Stimulated activated naive CD8-positive, alpha-beta T cell treated with anti-CD3 and anti-CD28 coated beads, Interleukin-15, amount 100 ng/mL, for 72 hours (primary cell): Measurements from ENCODE around the gene OCA2.
A peak's percentile ranks its signal among the peaks of the same experiment; 100 is the strongest.
"Not testable (repeated sequence)": the region's sequence is repeated elsewhere in the genome, so short reads cannot be mapped to it uniquely, and the experiment has no call there.

Experiments used
- ATAC-seq: fragments of 150-1000 bp; cut with Tn5 transposase; 2 replicates; pipeline ENCODE4 v1.10.0; 2021; ENCODE audit warnings: mild to moderate bottlenecking, moderate library complexity
- DNase-seq, 2 donors: peaks; one replicate each; pipeline ENCODE4 v3.0.0; 2021 to 2022
- H3K27ac Mint-ChIP-seq, 2 donors: one replicate each; pipeline ENCODE4 v1.8.0; 2022; ENCODE audit warnings: mild to moderate bottlenecking in 2 of 2, mixed read lengths in 2 of 2, moderate library complexity in 2 of 2
- H3K27me3 Mint-ChIP-seq: one replicate; pipeline ENCODE4 v1.8.0; 2022; ENCODE audit warnings: mixed read lengths
- H3K4me1 Mint-ChIP-seq: one replicate; pipeline ENCODE4 v1.8.0; 2022; ENCODE audit warnings: mild to moderate bottlenecking, mixed read lengths
- H3K4me3 Mint-ChIP-seq, 2 donors: one replicate each; pipeline ENCODE4 v1.8.0; 2022; ENCODE audit warnings: mild to moderate bottlenecking in 2 of 2, mixed read lengths in 2 of 2, moderate library complexity in 1 of 2
- H3K9me3 Mint-ChIP-seq, 2 donors: one replicate each; pipeline ENCODE4 v1.8.0; 2022; ENCODE audit warnings: mixed read lengths in 2 of 2

The OCA2 gene

DNA sequence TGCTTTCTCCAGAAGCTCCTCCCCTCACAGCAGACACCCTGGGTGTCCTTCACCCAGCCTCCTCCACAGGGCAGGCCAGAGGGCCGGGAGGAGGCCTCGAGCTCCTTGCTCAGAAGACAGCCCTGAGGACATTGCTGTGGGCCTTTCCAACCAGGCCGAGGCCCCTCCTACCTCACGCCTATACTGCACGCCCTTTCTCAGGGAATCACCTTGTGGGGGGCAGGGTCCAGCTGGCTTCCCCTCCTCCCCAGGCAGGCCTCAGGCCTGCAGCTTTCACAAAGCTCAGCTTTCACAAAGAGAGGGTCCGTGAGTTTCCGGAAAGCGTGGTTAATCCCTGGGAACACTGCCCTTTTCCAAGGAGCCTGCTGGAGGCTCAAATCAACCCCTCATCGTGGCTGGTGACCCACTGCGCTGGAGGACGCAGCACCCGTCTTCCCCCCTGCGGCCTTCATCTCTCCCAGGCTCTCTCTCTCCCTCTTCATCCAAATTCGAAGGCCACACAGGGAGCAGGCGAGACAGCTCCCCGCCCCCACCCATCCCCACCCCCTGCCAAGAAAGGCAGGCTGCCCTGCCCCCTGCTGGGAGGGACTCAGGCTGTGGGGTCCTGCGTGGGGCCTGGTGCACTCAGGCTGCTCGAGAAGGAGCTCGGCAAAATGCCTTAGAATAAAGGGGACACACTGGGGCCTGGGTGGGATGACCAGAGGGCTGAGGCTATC, 79.4 kb downstream of the OCA2 start:
- Mint-ChIP-seq H3K4me3 (no peak overlapping the region), H3K4me1 (no peaks in the 10 kb centered on the region), H3K27me3 (peaks cover 20% of the 10 kb centered on the region), H3K27ac (no peak overlapping the region), H3K9me3 (no peaks in the 10 kb centered on the region)
- ATAC-seq (no peak), DNase-seq (no peak)

DNA sequence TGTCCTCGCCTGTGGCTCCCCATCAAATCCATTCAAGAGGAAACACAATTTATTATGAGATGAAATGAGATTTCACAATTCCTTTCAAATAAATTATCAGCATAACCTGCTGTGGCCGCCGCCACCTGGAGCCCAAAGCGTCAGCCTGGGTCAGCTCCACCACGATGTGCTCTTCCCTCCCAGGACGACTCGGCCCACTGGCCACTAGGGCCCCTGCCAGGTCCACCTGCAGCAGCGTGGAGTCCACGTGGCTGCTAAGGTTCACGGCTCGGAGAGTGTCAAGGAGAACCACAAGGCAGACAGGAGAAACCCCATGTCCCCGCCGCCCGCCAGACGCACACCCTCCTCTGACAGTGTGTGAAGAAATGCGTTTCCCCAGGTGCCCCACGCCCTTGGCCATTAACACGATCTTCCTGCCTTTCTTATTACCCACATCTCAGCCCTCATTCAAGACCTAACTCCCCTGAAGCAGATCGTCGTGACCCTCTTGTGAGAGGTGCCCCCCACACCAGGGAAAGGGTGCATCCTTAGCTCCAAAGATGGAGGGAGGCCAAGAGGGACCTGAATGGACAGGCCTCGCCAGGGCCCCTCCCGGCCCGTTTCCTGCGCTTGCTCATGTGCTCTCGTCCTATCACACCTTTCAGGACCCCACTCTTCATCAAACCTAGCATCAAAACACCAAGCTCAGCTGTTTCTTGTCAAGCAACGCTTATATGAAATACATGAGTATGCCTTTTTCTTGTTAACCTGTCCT, 80.6 kb downstream of the OCA2 start:
- ATAC-seq: no peak

DNA sequence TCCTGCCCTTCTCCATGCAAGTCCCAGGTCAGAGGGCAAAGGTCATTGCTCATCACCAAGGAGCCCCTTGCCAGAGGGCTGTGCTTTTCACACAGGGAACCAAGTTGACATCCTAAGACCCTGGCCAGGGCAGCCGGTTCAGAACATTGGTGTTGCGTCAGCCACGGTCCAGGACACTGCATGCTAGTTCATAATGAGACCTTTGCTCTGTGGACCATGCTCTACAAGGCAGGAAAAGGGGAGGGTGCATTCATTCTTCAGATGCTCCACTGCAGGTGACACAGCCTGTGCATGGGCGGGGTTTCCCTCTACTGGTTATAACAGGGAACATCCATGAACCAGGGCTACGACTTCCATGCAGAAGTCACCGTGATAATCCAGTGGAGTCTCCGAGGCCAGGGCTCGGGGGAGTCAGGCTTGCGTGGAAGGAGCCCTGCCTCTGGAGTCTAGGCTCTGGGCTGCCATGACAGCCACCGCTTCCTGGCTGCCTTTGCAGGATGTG, 81.6 kb downstream of the OCA2 start:
- DNase-seq: no peak
- H3K9me3 Mint-ChIP-seq: no peaks in the 10 kb centered on the region
- H3K27me3 Mint-ChIP-seq: peaks cover 10% of the 10 kb centered on the region
- H3K27ac Mint-ChIP-seq: no peak overlapping the region
- no peak overlapping the region for H3K4me3 Mint-ChIP-seq
- ATAC-seq: no peak
- no peaks in the 10 kb centered on the region for H3K4me1 Mint-ChIP-seq

More for the DNA sequence above, 80.6 kb downstream of the OCA2 start:
- no peak overlapping the region for H3K27ac Mint-ChIP-seq
- H3K4me3 Mint-ChIP-seq: no peak overlapping the region
- no peaks in the 10 kb centered on the region for H3K4me1 Mint-ChIP-seq
- no peaks in the 10 kb centered on the region for H3K9me3 Mint-ChIP-seq
- DNase-seq: no peak
- peaks cover 13% of the 10 kb centered on the region for H3K27me3 Mint-ChIP-seq

- ATAC-seq (no peak), DNase-seq (no peak)
- H3K27me3 Mint-ChIP-seq: peaks cover 10% of the 10 kb centered on the region
- no peaks in the 10 kb centered on the region for H3K4me1 Mint-ChIP-seq
- no peak overlapping the region for H3K4me3 Mint-ChIP-seq
- H3K27ac Mint-ChIP-seq: no peak overlapping the region
- H3K9me3 Mint-ChIP-seq: no peaks in the 10 kb centered on the region
Measured at GRCh38 chr15:28015855-28016254, 83.3 kb downstream of the OCA2 start.

- Mint-ChIP-seq H3K27ac (peak overlapping the region in 1 of 2 donors; percentile 7), H3K9me3 (no peaks in the 10 kb centered on the region), H3K4me1 (no peaks in the 10 kb centered on the region), H3K4me3 (no peak overlapping the region), H3K27me3 (peaks cover 10% of the 10 kb centered on the region)
- no peak for DNase-seq
- no peak for ATAC-seq
Measured at GRCh38 chr15:28014623-28015200, 84.4 kb downstream of the OCA2 start.

GRCh38 chr15:28013976-28014375, 85.1 kb downstream of the OCA2 start:
- ATAC-seq (no peak), DNase-seq (no peak)
- Mint-ChIP-seq H3K4me1 (no peaks in the 10 kb centered on the region), H3K27me3 (peaks cover 8% of the 10 kb centered on the region), H3K4me3 (no peak overlapping the region), H3K9me3 (no peaks in the 10 kb centered on the region), H3K27ac (no peak overlapping the region)

GRCh38 chr15:28013480-28013879, 85.6 kb downstream of the OCA2 start:
- Mint-ChIP-seq H3K27ac (no peak overlapping the region), H3K27me3 (peaks cover 3% of the 10 kb centered on the region), H3K9me3 (no peaks in the 10 kb centered on the region), H3K4me3 (no peak overlapping the region), H3K4me1 (no peaks in the 10 kb centered on the region)
- DNase-seq (no peak), ATAC-seq (no peak)

DNA sequence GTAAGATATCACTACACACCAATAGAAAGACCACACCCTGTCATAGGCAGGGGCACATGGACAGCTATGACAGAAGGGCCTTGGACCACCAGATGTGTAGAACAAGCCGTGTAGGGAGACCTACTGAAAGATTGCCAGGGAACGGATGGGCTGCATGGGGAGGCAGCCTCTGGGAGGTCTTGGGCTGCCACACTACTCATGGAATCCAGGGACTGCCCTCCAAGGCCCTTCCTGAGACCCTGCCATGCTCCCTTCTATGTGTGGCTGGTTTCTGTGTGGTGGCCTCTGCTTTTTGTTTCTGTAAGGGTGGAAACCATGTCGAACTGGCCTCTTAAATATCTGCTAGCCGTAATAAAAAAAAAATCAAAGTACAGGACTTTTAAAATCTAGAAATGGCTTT, 86.9 kb downstream of the OCA2 start:
- ATAC-seq (no peak), DNase-seq (no peak)
- H3K27ac Mint-ChIP-seq: no peak overlapping the region
- H3K9me3 Mint-ChIP-seq: no peaks in the 10 kb centered on the region
- no peak overlapping the region for H3K4me3 Mint-ChIP-seq
- H3K4me1 Mint-ChIP-seq: no peaks in the 10 kb centered on the region
- H3K27me3 Mint-ChIP-seq: no peaks in the 10 kb centered on the region

GRCh38 chr15:28008175-28008574, 90.9 kb downstream of the OCA2 start:
- not testable (repeated sequence) for H3K4me1 Mint-ChIP-seq, DNase-seq, ATAC-seq, H3K27ac Mint-ChIP-seq, H3K4me3 Mint-ChIP-seq
- Mint-ChIP-seq H3K27me3 (peaks cover 13% of the 10 kb centered on the region), H3K9me3 (peaks cover 4 to 16% of the 10 kb centered on the region in 2 donors)

GRCh38 chr15:28006116-28006905, 92.8 kb downstream of the OCA2 start:
- DNase-seq (no peak), ATAC-seq (no peak)
- H3K9me3 Mint-ChIP-seq: peaks cover 4 to 16% of the 10 kb centered on the region in 2 donors
- H3K27me3 Mint-ChIP-seq: peaks cover 13% of the 10 kb centered on the region
- no peaks in the 10 kb centered on the region for H3K4me1 Mint-ChIP-seq
- H3K4me3 Mint-ChIP-seq: no peak overlapping the region
- H3K27ac Mint-ChIP-seq: no peak overlapping the region

- Mint-ChIP-seq H3K27me3 (peaks cover 13% of the 10 kb centered on the region), H3K4me3 (no peak overlapping the region), H3K9me3 (peaks cover 4 to 16% of the 10 kb centered on the region in 2 donors), H3K4me1 (no peaks in the 10 kb centered on the region), H3K27ac (no peak overlapping the region)
- no peak for ATAC-seq
- no peak for DNase-seq
Measured at GRCh38 chr15:28005004-28005527, 94.0 kb downstream of the OCA2 start.

GRCh38 chr15:28004143-28005003, 94.7 kb downstream of the OCA2 start:
- Mint-ChIP-seq H3K4me1 (no peaks in the 10 kb centered on the region), H3K27me3 (peaks cover 13% of the 10 kb centered on the region), H3K4me3 (no peak overlapping the region), H3K27ac (no peak overlapping the region), H3K9me3 (peaks cover 4 to 16% of the 10 kb centered on the region in 2 donors)
- ATAC-seq (no peak), DNase-seq (no peak)

- peak; percentile 40 for ATAC-seq
- peaks cover 4 to 16% of the 10 kb centered on the region in 2 donors for H3K9me3 Mint-ChIP-seq
- no peaks in the 10 kb centered on the region for H3K4me1 Mint-ChIP-seq
- H3K27me3 Mint-ChIP-seq: peaks cover 13% of the 10 kb centered on the region
- H3K4me3 Mint-ChIP-seq: no peak overlapping the region
- DNase-seq: no peak
- no peak overlapping the region for H3K27ac Mint-ChIP-seq
Measured at GRCh38 chr15:28003302-28004037, 95.6 kb downstream of the OCA2 start.

DNA sequence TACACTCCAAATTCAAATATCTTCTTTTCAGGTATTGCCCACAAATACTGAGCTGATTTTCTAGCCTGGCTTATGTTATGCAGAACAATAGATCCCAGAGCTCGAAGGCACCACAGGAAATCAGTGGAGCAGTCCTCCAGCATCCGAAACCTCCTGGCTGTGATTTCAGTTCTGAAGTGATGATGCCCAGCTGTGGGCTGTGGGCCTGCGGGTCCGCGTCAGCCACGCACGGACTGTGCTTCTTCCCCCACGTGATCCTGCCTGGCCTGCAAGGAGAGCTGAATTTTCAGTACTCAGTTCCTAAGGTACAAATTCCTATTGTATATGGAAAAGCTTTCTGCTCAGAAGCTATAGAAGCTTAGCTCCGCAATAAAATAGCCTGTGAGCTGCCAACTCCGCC, 96.2 kb downstream of the OCA2 start:
- no peaks in the 10 kb centered on the region for H3K4me1 Mint-ChIP-seq
- ATAC-seq (no peak), DNase-seq (no peak)
- no peak overlapping the region for H3K27ac Mint-ChIP-seq
- H3K4me3 Mint-ChIP-seq: no peak overlapping the region
- peaks cover 13% of the 10 kb centered on the region for H3K27me3 Mint-ChIP-seq
- peaks cover 4 to 16% of the 10 kb centered on the region in 2 donors for H3K9me3 Mint-ChIP-seq
